ENCODE data around the gene SAYSD1.

Gene SAYSD1

GRCh38 chr6:39055661-39056060, 59.3 kb downstream of the SAYSD1 start:
- Histone ChIP-seq H3K27me3 (ENCODE audit: insufficient read depth, poor library complexity, severe bottlenecking) (peaks cover 5% of the 10 kb centered on the region), H3K27ac (replicated peaks) (no peak overlapping the region), H3K4me3 (replicated peaks; ENCODE audit: insufficient read depth, low read length) (no peak overlapping the region)
- no peak for TF ChIP-seq SPI1 (IDR thresholded peaks at IDR 0.05; ENCODE audit: borderline replicate concordance, low read depth)
- TF ChIP-seq CTCF (IDR thresholded peaks at IDR 0.05; ENCODE audit: insufficient read depth, low read length): no peak
- no peak for DNase-seq (ENCODE audit: low read depth in 1 of 2, low spot score in 1 of 2)

GRCh38 chr6:39054577-39055142, 60.3 kb downstream of the SAYSD1 start:
- no peak for TF ChIP-seq REST (IDR thresholded peaks at IDR 0.05; ENCODE audit: insufficient replicate concordance, low read depth)
- no peak for TF ChIP-seq GABPA (IDR thresholded peaks at IDR 0.05; ENCODE audit: low read depth)
- no peak for TF ChIP-seq SPI1 (IDR thresholded peaks at IDR 0.05; ENCODE audit: borderline replicate concordance, low read depth)
- no peak for TF ChIP-seq POLR2AphosphoS5 (IDR thresholded peaks at IDR 0.05; ENCODE audit: low read depth)
- no peak for TF ChIP-seq CTCF (IDR thresholded peaks at IDR 0.05; ENCODE audit: insufficient read depth, low read length)
- H3K4me3 ChIP-seq (replicated peaks; ENCODE audit: insufficient read depth, low read length): no peak overlapping the region
- DNase-seq (ENCODE audit: low read depth in 1 of 2, low spot score in 1 of 2): no peak
- peaks cover 13% of the 10 kb centered on the region for H3K27me3 ChIP-seq (ENCODE audit: insufficient read depth, poor library complexity, severe bottlenecking)
- H3K27ac ChIP-seq (replicated peaks): no peak overlapping the region
